Sigmoid colon (tissue), 3 donors: ENCODE data around the gene HOXA2.

Experiments used
- CTCF ChIP-seq, 4 experiments: fragments of 450-650 bp in 3 of 4; fragments of 200-600 bp in 1 of 4; IDR thresholded peaks; one replicate each; pipeline ENCODE4 v1.5.1; 2016 to 2019; ENCODE audit warnings: antibody characterized with exemption in 4 of 4, mild to moderate bottlenecking in 3 of 4, moderate library complexity in 2 of 4
- POLR2A ChIP-seq, 2 donors: fragments of 450-650 bp; IDR thresholded peaks; one replicate each; pipeline ENCODE4 v1.6.1; 2016; ENCODE audit warnings: antibody characterized with exemption in 2 of 2, mild to moderate bottlenecking in 2 of 2, moderate library complexity in 2 of 2

GRCh38 chr7:27092819-27093110 lies 9.7 kb downstream of the HOXA2 start:
- TF ChIP-seq CTCF (IDR thresholded peaks at IDR 0.05) = no peak
- TF ChIP-seq POLR2A (IDR thresholded peaks at IDR 0.05) = no peak
